Mesenchymal stem cell (in vitro differentiated cells and primary cell): ENCODE measurements around the gene NRARP.
"Not testable (repeated sequence)": the region's sequence is repeated elsewhere in the genome, so short reads cannot be mapped to it uniquely, and the experiment has no call there.

Source experiments
- DNase-seq: peaks from one replicate; pipeline ENCODE4 v3.0.0-alpha.2; 2013
- H2AFZ ChIP-seq: one replicate; pipeline ENCODE4 v1.6.1; 2013; ENCODE audit warnings: low read depth, mild to moderate bottlenecking, control low read depth, inconsistent platforms, low read length, moderate library complexity
- H2AK5ac ChIP-seq: 2 replicates; pipeline ENCODE4 v1.6.1; 2013; ENCODE audit warnings: low read length, moderate library complexity, mild to moderate bottlenecking, inconsistent platforms; ENCODE audit not compliant: severe bottlenecking
- H2BK120ac ChIP-seq: one replicate; pipeline ENCODE4 v1.6.1; 2013; ENCODE audit warnings: low read depth, mild to moderate bottlenecking, inconsistent platforms, low read length, moderate library complexity
- H2BK12ac ChIP-seq, 2 experiments: one replicate each; pipeline ENCODE4 v1.6.1; 2013; ENCODE audit warnings: inconsistent platforms in 2 of 2, low read length in 2 of 2, mild to moderate bottlenecking in 2 of 2, moderate library complexity in 2 of 2, control low read depth in 1 of 2
- H2BK15ac ChIP-seq: one replicate; pipeline ENCODE4 v1.6.1; 2013; ENCODE audit warnings: mild to moderate bottlenecking, low read depth, inconsistent platforms; ENCODE audit not compliant: poor library complexity, severe bottlenecking
- H2BK5ac ChIP-seq: 2 replicates; pipeline ENCODE4 v1.6.1; 2013; ENCODE audit warnings: low read depth, mild to moderate bottlenecking, low read length, control low read depth, inconsistent platforms; ENCODE audit not compliant: poor library complexity, severe bottlenecking
- H3K14ac ChIP-seq, 2 experiments: one replicate each; pipeline ENCODE4 v1.6.1; 2013; ENCODE audit warnings: inconsistent platforms in 2 of 2, low read length in 2 of 2, control low read depth in 1 of 2, mild to moderate bottlenecking in 1 of 2, moderate library complexity in 1 of 2
- H3K18ac ChIP-seq, 2 experiments: one replicate each; pipeline ENCODE4 v1.6.1; 2013; ENCODE audit warnings: inconsistent platforms in 2 of 2, low read length in 2 of 2, control low read depth in 1 of 2, low read depth in 1 of 2, mild to moderate bottlenecking in 1 of 2
- H3K23ac ChIP-seq, 2 experiments: one replicate each; pipeline ENCODE4 v1.6.1; 2013; ENCODE audit warnings: inconsistent platforms in 2 of 2, low read length in 2 of 2, mild to moderate bottlenecking in 2 of 2, moderate library complexity in 2 of 2, control low read depth in 1 of 2
- H3K27ac ChIP-seq: 2 replicates; pipeline ENCODE4 v1.5.1; 2013; ENCODE audit warnings: mild to moderate bottlenecking, moderate library complexity, low read length, control low read depth, inconsistent platforms; ENCODE audit not compliant: poor library complexity, severe bottlenecking
- H3K27me3 ChIP-seq, 2 experiments: 2 replicates each; pipeline versions ENCODE4 v1.6.1 to v1.7.0; 2013; ENCODE audit warnings: low read length in 2 of 2, mild to moderate bottlenecking in 2 of 2, moderate library complexity in 2 of 2, control low read depth in 1 of 2, inconsistent platforms in 1 of 2; ENCODE audit not compliant: control insufficient read depth in 1 of 2, insufficient read depth in 1 of 2
- H3K36me3 ChIP-seq, 2 experiments: 2 replicates each; pipeline versions ENCODE4 v1.6.1 to v1.7.0; 2013; ENCODE audit warnings: low read length in 2 of 2, control low read depth in 1 of 2, inconsistent platforms in 1 of 2, low read depth in 1 of 2, mild to moderate bottlenecking in 1 of 2; ENCODE audit not compliant: insufficient read depth in 2 of 2, control insufficient read depth in 1 of 2
- H3K4ac ChIP-seq, 2 experiments: one replicate each; pipeline ENCODE4 v1.6.1; 2013; ENCODE audit warnings: inconsistent platforms in 2 of 2, low read length in 2 of 2, mild to moderate bottlenecking in 2 of 2, moderate library complexity in 2 of 2, control low read depth in 1 of 2, low read depth in 1 of 2
- H3K4me1 ChIP-seq: 2 replicates; pipeline ENCODE4 v1.6.1; 2013; ENCODE audit warnings: low read depth, low read length, control low read depth; ENCODE audit not compliant: control insufficient read depth, insufficient read depth
- H3K4me2 ChIP-seq: 2 replicates; pipeline ENCODE4 v1.6.1; 2013; ENCODE audit warnings: low read length, mild to moderate bottlenecking, inconsistent platforms; ENCODE audit not compliant: poor library complexity, severe bottlenecking
- H3K4me3 ChIP-seq, 2 experiments: 2 replicates each; pipeline versions ENCODE4 v1.5.1 to v1.7.0; 2013; ENCODE audit warnings: low read length in 2 of 2, mild to moderate bottlenecking in 2 of 2, control low read depth in 1 of 2, low read depth in 1 of 2; ENCODE audit not compliant: insufficient read depth in 1 of 2
- H3K79me1 ChIP-seq: replicated peaks from 2 replicates; pipeline ENCODE4 v1.6.1; 2013; ENCODE audit warnings: mild to moderate bottlenecking, control low read depth, low read length, inconsistent platforms; ENCODE audit not compliant: poor library complexity, severe bottlenecking
- H3K9ac ChIP-seq: 2 replicates; pipeline ENCODE4 v1.7.0; 2013; ENCODE audit warnings: mild to moderate bottlenecking, low read length, moderate library complexity
- H3K9me3 ChIP-seq: 2 replicates; pipeline ENCODE4 v1.7.0; 2013; ENCODE audit warnings: mild to moderate bottlenecking, low read length; ENCODE audit not compliant: control insufficient read depth
- H4K8ac ChIP-seq: one replicate; pipeline ENCODE4 v1.6.1; 2013; ENCODE audit warnings: inconsistent platforms, mild to moderate bottlenecking, low read length, moderate library complexity
- H4K91ac ChIP-seq: one replicate; pipeline ENCODE4 v1.6.1; 2013; ENCODE audit warnings: mild to moderate bottlenecking, low read length, inconsistent platforms
- WGBS: methylation state at CpG from one replicate; pipeline ENCODE4 v1.1.7; 2013; ENCODE audit warnings: mixed read lengths; 5-methylcytosine and 5-hydroxymethylcytosine counted together

NRARP gene

DNA sequence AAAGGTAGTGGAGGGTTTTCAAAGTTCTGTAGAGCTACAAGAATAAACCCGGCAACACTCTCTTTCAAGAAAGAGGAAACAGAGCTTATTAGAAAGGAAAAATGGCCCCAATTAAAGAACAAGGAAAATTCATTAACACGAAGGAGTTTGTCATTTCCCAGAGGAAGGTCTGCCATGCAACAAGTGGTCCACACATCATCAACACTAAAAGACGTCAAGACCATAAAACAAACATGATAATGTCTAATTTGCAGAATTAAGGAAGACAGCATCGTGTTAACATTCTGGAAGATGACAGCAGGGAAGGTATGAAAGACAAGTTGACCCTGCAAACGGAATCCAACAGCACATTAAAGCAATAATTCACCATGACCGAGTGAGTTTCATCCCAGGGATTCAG, 28.6 kb upstream of the NRARP start:
- H3K23ac ChIP-seq: no peak overlapping the region
- H3K9ac ChIP-seq: no peak overlapping the region
- peaks cover 3% of the 10 kb centered on the region for H3K4me1 ChIP-seq
- no peaks in the 10 kb centered on the region for H3K79me1 ChIP-seq
- H3K14ac ChIP-seq: no peak overlapping the region
- H3K4me3 ChIP-seq: no peak overlapping the region
- H3K9me3 ChIP-seq: no peaks in the 10 kb centered on the region
- H2BK5ac ChIP-seq: no peak overlapping the region
- H2AFZ ChIP-seq: no peak overlapping the region
- no peak for DNase-seq
- H3K27me3 ChIP-seq: peaks cover 0 to 14% of the 10 kb centered on the region in 2 experiments
- no peak overlapping the region for H2BK15ac ChIP-seq
- no peak overlapping the region for H3K27ac ChIP-seq
- H3K18ac ChIP-seq: no peak overlapping the region
- no peak overlapping the region for H4K8ac ChIP-seq
- H3K36me3 ChIP-seq: no peaks in the 10 kb centered on the region
- no peak overlapping the region for H2AK5ac ChIP-seq
- H3K4ac ChIP-seq: no peak overlapping the region
- no peak overlapping the region for H2BK12ac ChIP-seq
- no peak overlapping the region for H4K91ac ChIP-seq
- WGBS: 80% methylated on average over 6 of the region's 6 CpGs
- H2BK120ac ChIP-seq: no peak overlapping the region
- no peak overlapping the region for H3K4me2 ChIP-seq

DNA sequence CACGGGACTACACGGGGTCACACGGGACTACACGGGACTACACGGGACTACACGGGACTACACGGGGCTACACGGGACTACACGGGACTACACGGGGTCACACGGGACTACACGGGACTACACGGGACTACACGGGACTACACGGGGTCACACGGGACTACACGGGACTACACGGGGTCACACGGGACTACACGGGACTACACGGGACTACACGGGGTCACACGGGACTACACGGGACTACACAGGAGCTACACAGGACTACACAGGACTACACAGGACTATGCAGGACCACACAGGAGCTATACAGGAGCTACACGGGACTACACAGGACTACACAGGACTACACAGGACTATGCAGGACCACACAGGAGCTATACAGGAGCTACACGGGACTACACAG, 27.5 kb upstream of the NRARP start:
- not testable (repeated sequence) for H3K9me3 ChIP-seq, H2AK5ac ChIP-seq, H2BK15ac ChIP-seq, H4K8ac ChIP-seq, H3K4me3 ChIP-seq, H3K9ac ChIP-seq, DNase-seq, H3K23ac ChIP-seq, H4K91ac ChIP-seq, H2BK12ac ChIP-seq, H2AFZ ChIP-seq, H2BK5ac ChIP-seq, H3K79me1 ChIP-seq, H3K14ac ChIP-seq, H3K27ac ChIP-seq, H3K18ac ChIP-seq, H3K4ac ChIP-seq, H3K4me1 ChIP-seq, H3K36me3 ChIP-seq, H3K4me2 ChIP-seq, H2BK120ac ChIP-seq
- 82% methylated on average over 2 of the region's 26 CpGs for WGBS
- H3K27me3 ChIP-seq: peaks cover 0 to 17% of the 10 kb centered on the region in 2 experiments

DNA sequence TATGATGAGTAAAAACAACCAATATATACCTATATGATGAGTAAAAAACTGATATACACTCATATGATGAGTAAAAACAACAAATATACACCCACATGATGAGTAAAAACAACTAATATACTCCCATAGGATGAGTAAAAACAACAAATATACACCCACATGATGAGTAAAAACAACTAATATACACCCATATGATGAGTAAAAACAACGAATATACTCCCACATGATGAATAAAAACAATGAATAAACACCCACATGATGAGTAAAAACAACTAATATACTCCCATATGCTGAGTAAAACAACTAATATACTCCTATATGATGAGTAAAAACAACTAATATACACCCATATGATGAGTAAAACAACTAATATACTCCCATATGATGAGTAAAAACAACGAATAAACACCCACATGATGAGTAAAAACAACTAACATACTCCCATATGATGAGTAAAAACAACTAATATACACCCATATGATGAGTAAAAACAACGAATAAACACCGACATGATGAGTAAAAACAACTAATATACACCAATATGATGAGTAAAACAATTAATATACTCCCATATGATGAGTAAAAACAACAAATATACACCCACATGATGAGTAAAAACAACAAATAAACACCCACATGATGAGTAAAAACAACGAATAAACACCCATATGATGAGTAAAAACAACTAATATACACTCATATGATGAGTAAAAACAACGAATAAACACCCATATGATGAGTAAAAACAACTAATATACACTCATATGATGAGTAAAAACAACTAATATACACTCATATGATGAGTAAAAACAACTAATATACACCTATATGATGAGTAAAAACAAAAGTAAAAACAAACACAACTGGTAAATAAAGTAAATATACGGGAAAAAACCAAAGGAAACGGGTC, 25.8 kb upstream of the NRARP start:
- not testable (repeated sequence) for DNase-seq, H3K4me2 ChIP-seq, H4K8ac ChIP-seq, H2BK15ac ChIP-seq, H3K14ac ChIP-seq, H3K4ac ChIP-seq, H2BK120ac ChIP-seq, H3K27ac ChIP-seq, H3K4me3 ChIP-seq, H3K23ac ChIP-seq, H3K9me3 ChIP-seq, H3K79me1 ChIP-seq, H4K91ac ChIP-seq, H3K9ac ChIP-seq, H2AK5ac ChIP-seq, H2BK12ac ChIP-seq, H3K18ac ChIP-seq, H2AFZ ChIP-seq, H3K4me1 ChIP-seq, H3K36me3 ChIP-seq
- peak overlapping the region; percentile 89 for H2BK5ac ChIP-seq
- 80% methylated on average over 7 of the region's 8 CpGs for WGBS
- H3K27me3 ChIP-seq: peaks cover 0 to 17% of the 10 kb centered on the region in 2 experiments

DNA sequence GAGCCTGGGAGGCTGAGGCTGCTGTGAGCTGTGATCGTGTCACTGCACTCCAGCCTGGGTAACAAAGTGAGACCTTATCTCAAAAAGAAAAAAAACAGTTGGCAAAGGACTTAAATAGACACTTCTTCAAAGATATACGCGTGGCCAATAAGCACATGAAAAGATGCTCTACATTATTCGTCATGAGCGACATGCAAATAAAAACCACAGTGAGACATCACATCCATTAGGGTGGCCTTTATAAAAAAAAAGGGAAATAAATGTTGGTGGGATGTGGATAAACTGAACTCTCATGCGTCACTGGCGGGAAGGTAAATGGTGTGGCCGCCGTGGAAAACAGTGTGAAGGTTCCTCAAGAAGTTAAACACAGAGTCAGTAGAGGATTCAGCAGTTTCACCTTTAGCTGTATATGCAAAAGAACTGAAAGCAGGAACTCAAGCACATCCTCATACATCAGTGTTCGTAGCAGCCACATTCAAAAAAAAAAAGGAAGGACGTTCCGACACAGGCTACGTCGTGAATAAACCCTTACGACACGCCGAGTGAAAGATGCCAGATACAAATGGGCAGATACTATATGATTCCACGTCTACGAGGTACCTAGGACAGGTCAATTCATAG, 24.5 kb upstream of the NRARP start:
- DNase-seq: no peak
- no peak overlapping the region for H2BK120ac ChIP-seq
- H3K27me3 ChIP-seq: peaks cover 0 to 17% of the 10 kb centered on the region in 2 experiments
- H2BK15ac ChIP-seq: no peak overlapping the region
- H3K27ac ChIP-seq: no peak overlapping the region
- no peaks in the 10 kb centered on the region for H3K9me3 ChIP-seq
- H3K4me2 ChIP-seq: no peak overlapping the region
- H3K36me3 ChIP-seq: peaks cover 0 to 5% of the 10 kb centered on the region in 2 experiments
- H2BK12ac ChIP-seq: no peak overlapping the region
- no peak overlapping the region for H3K9ac ChIP-seq
- no peak overlapping the region for H2AFZ ChIP-seq
- no peak overlapping the region for H4K91ac ChIP-seq
- no peak overlapping the region for H3K4ac ChIP-seq
- H3K79me1 ChIP-seq: no peaks in the 10 kb centered on the region
- no peak overlapping the region for H4K8ac ChIP-seq
- no peak overlapping the region for H2BK5ac ChIP-seq
- H3K18ac ChIP-seq: no peak overlapping the region
- no peak overlapping the region for H3K23ac ChIP-seq
- H3K4me3 ChIP-seq: no peak overlapping the region
- H3K14ac ChIP-seq: no peak overlapping the region
- H3K4me1 ChIP-seq: peaks cover 5% of the 10 kb centered on the region
- WGBS: 93% methylated on average over 19 of the region's 19 CpGs
- H2AK5ac ChIP-seq: no peak overlapping the region
